GM18499 (cell line): ENCODE results near the gene TMEM234.
"Not testable (repeated sequence)": the region's sequence is repeated elsewhere in the genome, so short reads cannot be mapped to it uniquely, and the experiment has no call there.

Source experiments
- ATAC-seq: cut with Tn5 transposase; IDR thresholded peaks from one replicate; pipeline ENCODE4 v1.9.1; 2021; ENCODE audit warnings: moderate number of reproducible peaks; ENCODE audit not compliant: insufficient read depth, unreplicated experiment

The TMEM234 gene

GRCh38 chr1:32221980-32222755 lies at the start of gene TMEM234, which contains the start of gene EIF3I:
TSS of gene TMEM234 (minus strand) at chr1:32222353. CDS start at chr1:32222322, 31 bp downstream.
TSS of gene EIF3I (plus strand) at chr1:32222407. CDS start at chr1:32222442, 35 bp downstream.
- ATAC-seq = no peak

GRCh38 chr1:32269744-32270143 lies 47.6 kb upstream of the TMEM234 start:
- ATAC-seq = no peak

GRCh38 chr1:32266921-32267591 lies 44.9 kb upstream of the TMEM234 start:
- no peak for ATAC-seq

GRCh38 chr1:32265846-32266245 lies 43.7 kb upstream of the TMEM234 start:
- no peak for ATAC-seq

GRCh38 chr1:32263744-32264143 lies 41.6 kb upstream of the TMEM234 start:
- ATAC-seq = no peak

- ATAC-seq = not testable (repeated sequence)
Measured at GRCh38 chr1:32263236-32263593, 41.1 kb upstream of the TMEM234 start.

GRCh38 chr1:32257227-32257508 lies 35.0 kb upstream of the TMEM234 start:
- ATAC-seq = no peak

GRCh38 chr1:32256473-32257226 lies 34.5 kb upstream of the TMEM234 start:
- ATAC-seq = no peak

GRCh38 chr1:32255072-32256071 lies 33.2 kb upstream of the TMEM234 start:
- ATAC-seq = no peak

GRCh38 chr1:32250893-32251716 lies 29.0 kb upstream of the TMEM234 start, which contains the start of gene LCK:
TSS of gene LCK (plus strand) at chr1:32251265. CDS start at chr1:32274330, 23,065 bp downstream.
- no peak for ATAC-seq

- ATAC-seq = peak; percentile 42
Measured at GRCh38 chr1:32249831-32250525, 27.8 kb upstream of the TMEM234 start.

GRCh38 chr1:32247983-32248889 lies 26.1 kb upstream of the TMEM234 start:
- no peak for ATAC-seq

GRCh38 chr1:32247452-32247851 lies 25.3 kb upstream of the TMEM234 start:
- no peak for ATAC-seq

GRCh38 chr1:32246888-32247273 lies 24.7 kb upstream of the TMEM234 start, which contains the start of gene FAM167B:
TSS of gene FAM167B (plus strand) at chr1:32247222. CDS start at chr1:32247422, 200 bp downstream.
- ATAC-seq = no peak

GRCh38 chr1:32242341-32242851 lies 20.2 kb upstream of the TMEM234 start:
- no peak for ATAC-seq

GRCh38 chr1:32241001-32241763 lies 19.0 kb upstream of the TMEM234 start:
- no peak for ATAC-seq
